HG03521 (cell line): ENCODE results near the gene MALL.
A peak's percentile ranks its signal among the peaks of the same experiment; 100 is the strongest.
"Not testable (repeated sequence)": the region's sequence is repeated elsewhere in the genome, so short reads cannot be mapped to it uniquely, and the experiment has no call there.

Source experiments
- ATAC-seq: cut with Tn5 transposase; IDR thresholded peaks from one replicate; pipeline ENCODE4 v1.9.1; 2021; ENCODE audit warnings: mild to moderate bottlenecking, moderate library complexity; ENCODE audit not compliant: unreplicated experiment

MALL gene

DNA sequence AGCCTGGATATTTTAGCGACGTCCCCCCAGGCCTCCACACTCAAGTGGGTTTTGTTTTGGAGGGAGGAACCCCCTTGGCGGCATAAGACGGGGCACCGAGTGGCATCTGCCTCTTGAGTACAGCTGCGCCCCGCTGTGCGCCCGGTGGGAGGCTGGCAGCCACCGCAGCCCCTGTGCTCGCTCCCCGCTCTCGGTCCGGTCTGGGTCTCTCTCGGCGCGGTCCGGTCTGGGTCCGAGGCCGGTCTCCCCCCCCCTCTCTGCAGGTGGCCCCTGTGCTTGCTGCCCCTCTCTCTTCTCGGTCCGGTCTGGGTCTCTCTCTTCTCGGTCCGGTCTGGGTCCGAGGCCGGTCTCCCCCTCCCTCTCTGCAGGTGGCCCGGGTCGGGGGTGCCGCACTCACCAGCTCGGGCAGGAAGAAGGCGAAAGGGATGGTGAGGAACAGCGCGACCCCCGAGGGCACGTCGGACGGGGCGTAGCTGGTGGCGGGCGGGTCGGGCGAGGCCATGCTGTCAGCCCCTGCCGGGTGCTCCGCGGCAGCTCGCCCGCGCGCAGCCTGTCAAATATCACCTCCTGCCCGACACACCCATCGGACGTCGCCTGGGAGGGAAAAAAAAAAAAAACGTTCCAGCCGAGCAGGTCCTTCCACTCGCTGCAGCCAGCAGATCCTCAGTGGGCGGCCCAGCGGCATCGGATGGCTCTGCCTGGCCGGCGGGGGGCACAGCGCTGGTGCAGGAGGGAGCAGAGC, at the start of gene MALL:
Gene MALL (minus strand): TSS at position 532 of the 742 bp plus-strand sequence. CDS start 30 bp downstream, at position 502.
- no peak for ATAC-seq

DNA sequence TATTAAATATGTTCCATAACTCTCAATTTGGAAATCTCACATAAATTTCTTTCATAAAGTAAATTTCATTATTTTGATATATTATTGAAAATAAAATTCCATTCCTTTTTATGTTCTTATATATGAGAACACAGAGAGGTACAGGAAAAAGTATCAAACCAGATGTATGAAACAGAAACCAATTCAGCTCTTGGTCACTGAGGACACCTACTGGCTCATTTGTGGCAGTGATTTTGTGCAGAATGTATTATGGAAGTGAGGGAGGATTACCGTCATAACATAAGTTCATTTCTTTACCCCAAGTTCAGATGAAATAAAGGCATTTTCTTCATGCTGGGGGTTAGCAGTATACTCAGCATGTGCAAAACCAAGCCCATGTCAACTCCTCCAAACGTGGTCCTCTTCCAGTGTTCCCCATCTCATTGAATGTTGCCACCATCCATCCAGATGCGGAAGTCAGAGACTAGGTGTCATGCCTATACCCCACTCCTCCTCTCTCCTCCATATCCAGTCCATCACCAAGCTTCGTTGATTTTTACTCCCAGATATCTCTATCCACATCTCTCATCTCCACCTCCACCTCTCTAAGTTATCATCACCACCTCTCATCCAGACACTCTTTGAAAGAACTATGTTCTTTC, 41.7 kb upstream of the MALL start:
- peak; percentile 67 for ATAC-seq

DNA sequence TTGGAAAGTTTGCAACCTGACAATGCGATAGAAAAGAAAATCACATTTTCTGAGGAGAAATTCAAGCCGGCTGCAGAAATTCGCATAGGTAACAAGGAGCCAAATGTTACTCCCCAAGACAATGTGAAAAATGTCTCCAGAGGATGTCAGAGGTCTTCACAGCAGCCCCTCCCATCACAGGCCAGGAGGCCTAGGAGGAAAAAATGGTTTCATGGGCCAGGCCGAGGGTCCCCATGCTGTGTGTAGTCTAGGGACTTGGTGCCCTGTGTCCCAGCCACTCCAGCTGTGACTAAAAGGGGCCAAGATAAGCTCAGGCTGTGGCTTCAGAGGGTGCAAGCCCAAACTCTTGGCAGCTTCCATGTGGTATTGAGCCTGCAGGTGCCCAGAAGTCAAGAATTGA, 39.2 kb upstream of the MALL start:
- not testable (repeated sequence) for ATAC-seq

DNA sequence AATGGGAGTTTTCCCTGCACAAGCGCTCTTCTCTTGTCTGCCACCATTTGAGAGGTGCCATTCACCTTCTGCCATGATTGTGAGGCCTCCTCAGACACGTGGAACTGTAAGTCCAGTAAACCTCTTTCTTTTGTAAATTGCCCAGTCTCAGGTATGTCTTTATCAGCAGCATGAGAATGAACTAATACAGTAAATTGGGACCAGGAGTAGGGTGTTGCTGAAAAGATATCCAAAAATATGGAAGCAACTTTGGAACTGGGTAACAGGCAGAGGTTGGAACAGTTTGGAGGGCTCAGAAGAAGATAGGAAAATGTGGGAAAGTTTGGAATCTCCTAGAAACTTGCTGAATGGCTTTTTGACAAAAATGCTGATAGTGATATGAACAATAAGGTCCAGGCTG, 38.6 kb upstream of the MALL start:
- not testable (repeated sequence) for ATAC-seq

DNA sequence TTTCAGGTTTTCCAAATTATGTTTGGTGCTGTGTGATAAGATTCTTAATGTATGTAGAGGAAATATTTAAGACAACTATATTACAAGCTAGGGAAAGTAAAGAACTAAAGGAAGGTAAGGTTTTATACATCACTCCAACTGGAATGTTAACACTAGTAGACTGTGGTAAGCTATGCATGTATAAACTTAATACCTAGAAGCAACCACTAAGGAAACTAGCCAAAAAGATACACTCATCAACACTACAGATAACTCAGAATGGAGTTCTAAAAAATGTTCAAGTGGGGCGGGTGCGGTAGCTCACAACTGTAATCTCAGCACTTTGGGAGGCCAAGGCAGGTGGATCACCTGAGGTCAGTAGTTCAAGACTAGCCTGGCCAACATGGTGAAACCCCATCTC, 37.8 kb upstream of the MALL start:
- no peak for ATAC-seq

DNA sequence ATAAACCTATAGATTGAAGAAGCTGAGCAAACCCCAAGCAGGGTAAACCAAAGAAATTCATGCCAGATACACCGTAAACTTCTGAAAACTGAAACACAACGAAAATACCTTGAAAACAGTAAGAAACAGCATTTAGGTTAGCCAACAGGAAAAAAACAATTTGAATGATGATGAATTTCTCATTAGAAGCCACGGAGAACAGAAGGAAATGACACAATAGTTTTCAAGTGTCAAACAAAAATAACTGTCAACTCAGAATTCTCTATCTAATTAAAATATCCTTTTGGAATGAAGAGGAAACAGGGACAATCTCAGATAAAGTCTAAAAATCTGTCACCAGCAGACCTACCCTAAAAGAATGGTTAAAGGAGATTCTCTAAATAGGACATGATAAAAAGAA, 37.3 kb upstream of the MALL start:
- ATAC-seq, result no peak

DNA sequence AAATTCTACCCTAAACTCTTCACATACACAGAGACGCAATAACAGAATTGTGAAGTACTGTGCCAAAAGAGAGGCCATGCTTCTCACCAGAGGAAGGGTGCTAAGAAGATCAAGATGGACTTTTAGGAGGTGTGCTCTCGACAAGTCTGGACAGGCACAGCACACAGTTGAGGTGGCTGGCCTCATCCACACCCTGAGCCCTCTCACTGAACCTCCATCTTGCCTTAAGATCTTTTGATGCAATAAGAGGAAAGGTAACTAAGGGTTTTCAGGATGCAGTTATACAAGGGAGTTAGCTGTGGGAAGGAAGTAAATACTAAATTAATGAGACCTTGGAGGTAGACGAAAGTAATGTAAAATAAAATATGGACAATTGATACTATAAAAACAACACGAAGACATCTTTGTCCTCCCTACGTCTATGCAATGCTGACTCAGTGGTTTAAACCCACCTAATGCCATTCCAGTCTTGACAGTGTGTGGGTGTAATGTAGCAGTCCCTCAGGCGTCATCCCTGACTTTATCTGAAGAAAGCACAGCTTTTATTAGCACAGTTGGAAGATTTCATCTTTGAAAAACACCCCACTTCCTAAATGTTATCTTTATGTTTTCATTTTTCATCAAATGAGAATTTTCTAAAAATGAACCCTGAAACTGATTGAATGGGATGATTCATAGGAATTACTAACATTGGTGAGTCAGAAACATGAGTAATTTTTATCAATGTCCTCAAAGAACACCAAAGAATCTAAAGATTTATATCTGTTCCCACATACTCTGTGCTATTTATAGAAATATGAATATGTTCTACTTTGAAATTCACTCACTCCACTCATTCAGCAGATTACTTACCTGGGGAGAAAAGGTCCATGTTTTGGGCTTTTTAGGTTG, 34.0 kb upstream of the MALL start:
- no peak for ATAC-seq

DNA sequence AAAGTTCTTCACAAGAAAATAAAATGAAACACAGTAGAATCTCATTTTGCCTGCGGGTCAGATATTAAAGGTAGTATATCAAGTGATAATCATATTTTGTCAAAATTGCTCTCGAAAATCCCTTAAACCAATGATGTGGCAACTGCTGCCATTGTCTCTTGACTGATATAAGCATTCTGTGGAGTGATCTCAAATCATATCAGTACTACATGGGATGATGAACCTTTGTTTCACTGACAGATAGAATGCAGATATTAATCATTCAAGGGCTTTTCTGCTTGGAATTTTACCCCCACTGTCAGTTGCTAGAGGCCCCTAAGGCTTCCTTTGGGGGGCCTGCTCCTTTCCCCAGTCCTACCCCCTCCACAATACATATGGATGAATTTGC, 31.3 kb upstream of the MALL start:
- no peak for ATAC-seq

DNA sequence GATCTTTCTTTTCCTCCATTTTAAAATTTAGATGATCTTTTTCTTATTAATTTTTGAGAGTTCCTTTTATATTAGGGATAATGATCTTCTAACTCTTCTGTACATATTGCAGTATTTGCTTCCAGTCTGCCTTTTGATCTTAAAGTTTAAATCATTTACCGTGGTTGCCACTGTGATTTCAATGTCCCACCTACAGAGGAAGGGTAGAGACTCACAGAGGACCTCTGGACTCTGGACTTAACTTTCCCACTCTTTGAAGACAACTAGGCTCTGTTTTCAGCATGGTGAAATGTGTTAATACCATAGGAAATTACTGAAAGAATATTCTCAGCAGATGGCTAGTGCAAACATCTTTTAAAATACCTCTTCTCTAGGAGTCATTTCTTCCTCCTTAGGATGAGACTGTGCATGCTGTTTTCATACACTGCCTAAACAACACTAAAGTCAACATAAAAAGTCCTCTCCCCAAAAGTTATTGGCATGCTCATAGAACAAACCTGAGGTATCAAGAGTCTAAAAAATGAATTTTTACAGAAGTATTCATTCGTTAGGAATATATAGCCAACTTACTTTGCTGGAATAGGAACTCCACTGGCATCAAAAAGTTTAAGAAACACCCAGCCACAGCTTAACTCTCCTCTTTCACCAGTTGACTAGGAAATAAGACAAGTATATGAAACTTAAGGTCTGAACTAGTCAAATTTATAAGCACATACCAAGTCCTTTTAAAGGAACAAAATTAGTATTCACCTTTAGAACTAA, 30.7 kb upstream of the MALL start:
- no peak for ATAC-seq

DNA sequence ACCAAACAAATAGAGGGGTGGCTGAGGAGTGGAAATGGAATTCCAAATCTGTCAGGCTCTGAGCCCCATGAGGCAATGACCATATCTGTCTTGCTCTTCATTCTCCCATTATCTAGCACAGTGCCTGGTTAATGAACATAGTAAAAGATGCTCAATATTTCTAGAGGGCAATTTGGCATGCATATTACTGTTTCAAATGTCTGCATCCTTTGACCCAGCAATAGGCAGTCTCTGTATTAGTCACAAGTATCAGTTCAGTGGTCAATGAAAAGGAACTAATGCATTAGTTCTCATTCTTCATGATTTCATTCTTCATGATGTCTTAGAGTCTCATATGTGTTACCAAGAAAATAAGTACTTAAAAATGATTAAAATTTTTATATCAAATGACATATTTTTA, 28.4 kb upstream of the MALL start:
- ATAC-seq, result peak; percentile 56

DNA sequence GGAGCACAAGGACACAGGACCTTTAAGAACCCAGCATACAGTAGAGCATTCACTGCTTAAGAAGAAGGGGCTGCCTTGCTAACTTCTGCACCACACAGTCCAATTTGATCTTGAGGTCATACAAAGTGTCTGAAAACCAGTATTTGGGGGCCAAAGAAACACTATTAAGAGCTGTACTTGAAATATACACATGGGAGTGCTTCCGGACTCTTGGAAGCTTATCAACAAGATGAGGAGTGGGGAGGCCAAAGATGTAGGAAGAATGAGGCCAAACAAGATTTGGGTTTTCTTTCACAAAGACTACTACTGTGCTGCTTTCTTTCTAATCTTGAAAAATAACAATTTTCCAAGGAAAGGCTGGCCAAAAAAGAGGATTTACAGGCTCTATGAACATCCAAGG, 24.8 kb upstream of the MALL start:
- no peak for ATAC-seq

DNA sequence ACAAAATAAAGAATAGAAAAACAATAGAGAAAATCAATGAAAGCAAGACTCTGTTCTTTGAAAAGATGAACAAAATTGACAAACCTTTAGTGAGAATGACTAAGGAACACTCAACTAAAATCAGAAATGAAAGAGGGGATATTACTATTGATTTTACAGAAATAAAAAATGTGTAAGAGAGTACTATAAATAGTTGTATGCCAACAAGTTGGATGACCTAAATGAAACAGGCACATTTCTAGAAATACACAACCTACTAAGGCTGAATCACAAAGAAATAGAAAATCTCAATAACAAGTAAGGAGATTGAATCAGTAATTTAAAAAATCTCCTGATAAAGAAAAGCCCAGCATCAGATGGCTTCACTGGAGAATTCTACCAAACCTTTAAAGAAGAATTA, 18.4 kb upstream of the MALL start:
- no peak for ATAC-seq

DNA sequence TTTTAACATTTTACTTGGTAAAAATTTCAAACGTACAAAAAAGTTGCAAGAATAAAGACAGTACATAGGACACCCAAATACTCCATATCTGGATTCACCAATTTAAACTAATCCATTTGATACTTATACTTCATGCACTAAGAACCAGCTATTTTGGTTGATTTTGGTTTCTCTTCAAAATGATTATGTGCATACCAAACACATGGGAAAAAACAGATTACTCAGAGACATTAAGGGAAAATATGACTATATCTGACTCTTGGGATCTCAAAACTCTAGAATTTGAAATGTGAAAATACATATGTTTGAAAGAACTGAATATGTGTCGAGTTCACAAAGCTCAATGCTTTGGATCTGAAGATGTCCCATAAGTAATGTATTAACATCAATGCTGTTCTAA, 15.5 kb upstream of the MALL start:
- ATAC-seq, result no peak

DNA sequence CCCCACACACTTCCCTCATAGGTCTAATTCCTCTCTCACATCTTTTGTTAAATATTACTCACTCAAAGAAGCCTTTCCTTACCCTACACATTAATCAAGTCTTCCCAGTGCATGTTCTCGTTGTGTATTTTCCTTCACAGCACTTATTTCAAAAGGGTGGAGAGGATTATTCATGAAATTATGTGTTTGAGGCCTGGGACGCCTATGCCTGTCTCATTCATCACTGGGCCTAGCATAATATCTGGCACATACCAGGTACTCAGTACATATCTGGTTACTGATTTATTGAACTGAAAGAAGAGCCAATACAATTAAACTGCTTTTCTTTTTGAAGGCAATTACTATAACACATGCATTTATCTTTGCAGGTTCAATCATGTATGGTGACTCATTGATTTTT, 15.1 kb upstream of the MALL start:
- no peak for ATAC-seq

DNA sequence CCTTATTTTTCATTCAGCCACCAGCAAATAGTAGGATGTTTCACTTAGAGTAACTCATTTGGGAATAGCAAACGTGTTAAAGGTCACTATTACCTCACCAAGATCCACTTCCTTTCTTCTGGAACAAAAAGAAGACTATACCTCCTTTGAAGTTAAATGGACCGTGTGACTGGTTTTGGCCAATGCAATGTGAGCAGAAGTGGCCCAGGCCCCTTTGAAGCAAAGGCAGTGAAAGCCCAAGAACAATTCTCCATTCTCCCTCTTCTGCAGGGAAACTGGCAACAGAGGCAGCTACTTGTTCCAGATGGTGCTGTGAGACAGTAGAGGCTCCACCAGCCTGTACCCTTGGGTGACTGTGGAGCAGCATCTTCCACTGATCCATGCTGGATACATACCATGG, 11.3 kb upstream of the MALL start:
- no peak for ATAC-seq

DNA sequence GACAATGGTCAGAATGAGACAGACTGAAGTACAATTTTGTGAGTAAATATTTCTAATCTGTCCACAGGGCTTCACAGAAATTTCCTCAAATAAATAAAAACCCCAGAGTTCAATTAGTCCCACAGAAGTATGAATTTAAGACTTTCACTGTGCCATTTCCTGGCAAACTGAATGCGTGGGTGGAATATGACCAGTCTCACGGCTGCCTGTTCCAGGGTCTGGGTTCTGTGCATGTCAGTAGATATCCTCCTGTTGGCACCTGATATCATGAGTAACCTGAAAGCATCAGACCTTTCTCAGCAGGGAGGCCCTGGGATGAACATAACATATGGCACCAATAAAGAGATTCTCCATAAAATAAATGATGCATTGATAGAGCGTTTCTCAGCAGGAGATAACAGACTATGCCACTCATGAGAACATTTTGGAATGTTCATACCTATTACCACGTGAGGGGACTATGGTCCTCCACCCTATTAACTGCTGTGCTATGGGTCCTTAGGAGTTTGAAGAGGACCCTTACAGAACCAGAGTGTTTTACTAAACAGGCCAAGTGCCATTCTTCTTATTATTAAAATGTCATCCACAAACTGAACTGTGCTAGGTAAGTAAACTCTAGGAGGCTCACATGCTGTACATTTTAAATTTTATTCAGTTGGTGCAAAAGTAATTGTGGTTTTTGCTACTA, 10.6 kb upstream of the MALL start:
- ATAC-seq, result no peak

DNA sequence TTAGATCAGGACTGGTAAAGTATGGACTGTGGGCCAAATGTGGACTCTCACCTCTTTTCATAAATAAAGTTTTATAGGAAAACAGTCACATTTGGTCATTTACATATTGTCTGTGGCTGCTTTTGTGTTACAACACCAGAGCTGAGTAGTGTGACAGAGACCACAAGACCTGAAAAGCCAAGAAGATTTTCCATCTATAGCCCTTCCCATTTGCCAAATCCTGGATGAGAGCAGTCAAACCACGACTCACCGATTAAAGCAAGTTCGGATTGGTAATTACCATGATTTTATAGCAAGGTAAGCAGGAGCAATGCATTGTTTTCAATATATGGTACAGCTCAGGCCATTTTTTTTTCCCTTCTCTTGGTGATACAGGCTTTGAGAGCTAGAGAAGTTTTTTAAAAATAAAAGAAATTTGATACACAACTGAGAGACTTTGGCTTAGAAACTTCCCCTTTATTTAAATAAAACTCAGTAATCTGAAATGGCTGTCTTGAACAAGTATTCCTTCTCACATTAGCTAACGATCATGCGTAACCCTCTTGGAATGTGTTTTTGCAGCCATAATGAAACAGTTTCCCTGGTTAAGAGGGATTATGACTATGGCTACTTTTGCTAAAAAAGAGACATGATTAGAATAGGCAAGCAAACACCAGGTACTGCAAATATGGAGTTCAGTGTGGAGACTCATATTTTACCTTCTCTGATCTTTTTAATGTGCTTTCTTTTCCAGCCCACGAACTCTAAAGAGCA, 9.5 kb upstream of the MALL start:
- no peak for ATAC-seq

DNA sequence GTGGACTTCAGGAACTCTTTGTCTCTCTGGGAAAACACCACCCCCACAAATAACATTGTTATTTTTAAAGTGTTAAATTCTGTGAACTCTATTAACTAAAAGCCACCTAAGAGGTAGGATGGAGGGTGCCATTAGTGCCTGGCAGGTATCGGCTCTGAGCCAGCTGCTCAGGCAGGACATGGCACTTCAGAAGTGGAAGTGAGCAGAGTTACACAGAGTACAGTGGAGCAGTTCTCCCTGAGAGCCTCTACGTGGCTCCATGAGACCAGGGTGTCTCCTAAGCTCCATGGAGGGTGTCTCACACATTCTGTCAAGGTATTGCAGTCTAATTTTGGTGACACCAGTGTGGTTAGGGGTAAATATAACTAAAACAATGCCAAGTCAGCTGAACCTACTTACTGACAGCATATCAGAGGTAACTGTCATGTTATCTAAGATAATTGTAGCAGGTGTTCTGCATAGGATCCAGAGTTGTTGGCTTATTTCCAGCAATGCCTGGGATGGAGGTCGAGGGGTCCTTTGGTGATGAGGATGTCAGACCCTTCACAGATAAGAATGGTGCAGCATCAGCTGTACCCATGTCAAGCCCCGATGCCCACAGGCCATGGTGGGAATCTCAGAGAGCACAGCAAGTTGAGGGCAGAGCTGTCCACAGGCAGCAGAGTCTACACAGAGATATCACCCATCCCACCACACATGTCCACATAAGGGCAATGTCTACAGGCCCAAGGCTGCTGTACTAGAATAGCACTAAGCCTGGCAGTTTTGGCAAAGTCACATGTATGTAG, 8.6 kb upstream of the MALL start:
- ATAC-seq, result no peak

DNA sequence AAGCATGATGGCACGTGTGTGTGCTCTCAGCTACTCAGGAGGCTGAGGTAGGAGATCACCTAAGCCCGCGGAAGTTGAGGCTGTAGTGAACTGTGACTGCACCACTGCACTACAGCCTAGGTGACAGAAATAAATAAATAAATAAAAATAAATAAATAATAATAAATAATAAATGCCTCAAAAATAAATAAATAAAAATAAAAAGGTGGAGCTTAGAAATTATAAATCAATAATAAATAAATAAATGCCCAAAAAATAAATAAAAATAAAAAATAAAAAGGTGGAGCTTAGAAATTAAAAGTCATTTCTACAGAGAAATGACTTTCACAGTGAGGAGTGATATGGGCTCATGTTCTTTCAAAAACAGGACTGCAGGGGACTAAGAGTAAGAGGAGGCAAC, 6.0 kb upstream of the MALL start:
- ATAC-seq, result no peak
